A172 (cell line): ENCODE measurements around the gene FTSJ3. TPM values are rescaled to one million over a fixed set of nuclear protein-coding genes. Genes with fewer than 3 reads are reported as not detected.

Experiments used
- DNase-seq: peaks from one replicate; pipeline ENCODE4 v3.0.0-alpha.2; 2015; ENCODE audit warnings: low spot score
- total RNA-seq: library from RNA; depleted of rRNA; stranded (reverse); fragments of >200 nt; shearing (Covaris generic); gene quantifications from 2 replicates; pipeline ENCODE4 v1.2.3, GENCODE V29; 2014; rRNA removed

The FTSJ3 gene
- total RNA-seq, 1 experiment from 2014 or later: 48.0 TPM

GRCh38 chr17:63790057-63790456 is 37.4 kb downstream of the FTSJ3 start:
- no peak for DNase-seq

DNA sequence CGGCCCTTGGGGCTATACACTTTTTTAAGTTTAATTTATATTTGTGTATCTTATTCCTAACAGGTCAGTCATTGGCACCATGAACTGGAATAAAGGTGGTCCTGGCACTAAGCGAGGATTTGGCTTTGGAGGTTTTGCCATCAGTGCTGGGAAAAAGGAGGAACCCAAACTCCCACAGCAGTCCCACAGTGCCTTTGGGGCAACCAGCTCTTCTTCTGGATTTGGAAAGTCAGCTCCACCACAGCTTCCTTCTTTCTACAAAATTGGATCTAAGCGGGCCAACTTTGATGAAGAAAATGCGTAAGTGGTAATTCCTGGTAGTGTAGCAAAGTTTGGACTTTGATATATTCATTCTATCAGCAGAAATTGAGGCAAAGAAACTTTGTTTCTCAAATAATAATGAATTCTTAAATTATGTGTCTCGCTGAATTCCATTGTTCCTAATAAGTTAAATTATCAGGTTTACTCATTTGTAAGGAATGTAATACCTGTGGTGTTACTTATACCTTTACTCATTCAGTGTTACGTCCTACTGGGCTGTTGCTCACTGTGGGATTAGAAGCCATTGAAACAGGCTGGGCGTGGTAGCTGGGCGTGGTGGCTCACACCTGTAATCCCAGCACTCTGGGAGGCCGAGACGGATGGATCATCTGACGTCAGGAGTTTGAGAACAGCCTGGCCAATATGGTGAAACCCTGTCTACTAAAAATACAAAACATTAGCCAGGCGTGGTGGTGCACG is 40.3 kb downstream of the FTSJ3 start:
- DNase-seq: no peak

DNA sequence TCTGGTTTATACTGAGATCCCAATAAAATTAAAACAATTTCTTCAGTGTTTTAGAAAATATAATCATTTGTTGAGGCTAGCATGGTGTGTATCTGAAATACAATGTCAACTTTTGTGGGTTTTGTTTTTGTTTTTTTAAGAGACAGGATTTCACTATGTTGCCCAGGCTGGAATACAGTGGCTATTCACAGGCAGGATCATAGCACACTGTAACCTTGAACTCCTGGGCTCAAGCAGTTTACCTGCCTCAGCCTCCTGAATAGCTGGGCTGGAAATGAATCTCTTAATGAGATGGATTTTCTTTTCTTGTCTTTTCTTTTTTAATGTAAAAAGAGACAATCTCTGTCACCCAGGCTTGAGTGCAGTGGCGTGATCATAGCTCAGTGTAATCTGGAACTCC is 41.3 kb downstream of the FTSJ3 start:
- DNase-seq: no peak

GRCh38 chr17:63785556-63785955 is 41.9 kb downstream of the FTSJ3 start:
- no peak for DNase-seq

- DNase-seq: no peak
These were observed 43.9 kb downstream of the FTSJ3 start for GRCh38 chr17:63783522-63783921.

DNA sequence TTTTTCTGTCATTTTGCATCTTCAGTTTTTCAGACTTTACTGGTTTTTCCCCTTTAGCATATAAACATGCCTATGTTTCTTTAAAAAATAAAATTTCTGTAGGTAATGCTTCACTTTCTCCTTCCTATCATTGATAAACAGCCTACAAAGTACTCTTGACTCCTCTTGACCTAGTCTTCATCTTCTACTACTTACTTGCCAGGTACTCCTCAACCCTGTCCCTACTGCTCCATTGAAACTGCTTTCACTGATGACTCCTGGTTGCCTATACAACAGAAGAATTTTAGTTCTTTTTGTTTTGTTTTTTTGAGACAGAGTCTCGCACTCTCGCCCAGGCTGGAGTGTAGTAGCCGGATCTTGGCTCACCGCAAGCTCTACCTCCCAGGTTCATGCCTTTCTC is 46.5 kb downstream of the FTSJ3 start:
- DNase-seq: no peak

DNA sequence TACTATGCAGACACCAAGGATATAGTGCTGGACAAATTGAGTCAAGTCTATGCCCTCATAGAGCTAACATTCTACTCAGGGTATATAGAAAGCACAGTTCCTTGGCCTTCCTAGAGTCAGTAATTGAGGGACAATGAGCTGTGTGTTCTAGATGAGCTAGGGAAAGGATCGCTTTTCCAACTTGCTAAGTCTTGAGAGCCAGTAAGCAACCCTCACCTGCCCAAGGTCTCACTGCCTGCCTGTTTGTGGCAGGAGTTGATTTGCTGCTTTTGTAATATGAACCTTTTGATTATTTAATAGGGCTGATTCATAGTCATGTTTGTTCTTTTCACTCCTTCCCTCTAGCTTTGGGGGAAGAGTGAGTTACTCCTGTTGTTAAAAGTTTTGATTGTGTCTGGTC is 47.0 kb downstream of the FTSJ3 start:
- DNase-seq: no peak

DNA sequence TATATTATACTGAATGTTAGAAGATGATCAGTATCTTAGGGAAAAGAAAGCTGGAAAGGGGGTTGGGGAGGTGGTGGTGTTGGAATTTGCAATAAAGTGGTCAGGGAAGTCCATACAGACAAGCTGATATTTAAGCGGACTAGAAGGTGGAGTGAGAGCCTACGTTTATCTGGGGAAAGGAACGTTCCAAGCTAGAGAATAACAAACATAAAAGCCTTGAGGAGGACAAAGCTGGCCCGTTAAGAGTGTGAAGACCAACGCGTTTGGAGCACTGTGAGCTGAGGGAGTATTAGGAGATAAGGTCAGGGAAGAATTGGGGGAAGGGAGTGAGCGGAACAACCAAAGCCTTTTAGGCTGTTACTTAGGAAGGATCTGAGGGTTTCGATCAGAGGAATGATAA is 52.0 kb downstream of the FTSJ3 start:
- no peak for DNase-seq

DNA sequence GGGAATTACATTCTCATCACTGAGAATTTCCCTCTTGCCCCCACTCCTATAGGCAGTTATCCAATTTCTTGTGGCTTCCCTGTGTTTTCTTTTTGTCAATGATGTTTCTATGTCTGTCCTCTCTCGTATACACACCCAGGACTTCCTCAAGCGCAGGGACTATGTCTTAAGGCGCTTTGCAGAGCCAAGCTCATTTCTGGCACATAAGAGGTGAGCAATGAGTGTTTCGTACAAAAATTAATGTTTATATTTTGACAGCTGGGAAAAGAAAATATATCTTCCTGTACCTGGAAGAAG is 52.5 kb downstream of the FTSJ3 start:
- no peak for DNase-seq

DNA sequence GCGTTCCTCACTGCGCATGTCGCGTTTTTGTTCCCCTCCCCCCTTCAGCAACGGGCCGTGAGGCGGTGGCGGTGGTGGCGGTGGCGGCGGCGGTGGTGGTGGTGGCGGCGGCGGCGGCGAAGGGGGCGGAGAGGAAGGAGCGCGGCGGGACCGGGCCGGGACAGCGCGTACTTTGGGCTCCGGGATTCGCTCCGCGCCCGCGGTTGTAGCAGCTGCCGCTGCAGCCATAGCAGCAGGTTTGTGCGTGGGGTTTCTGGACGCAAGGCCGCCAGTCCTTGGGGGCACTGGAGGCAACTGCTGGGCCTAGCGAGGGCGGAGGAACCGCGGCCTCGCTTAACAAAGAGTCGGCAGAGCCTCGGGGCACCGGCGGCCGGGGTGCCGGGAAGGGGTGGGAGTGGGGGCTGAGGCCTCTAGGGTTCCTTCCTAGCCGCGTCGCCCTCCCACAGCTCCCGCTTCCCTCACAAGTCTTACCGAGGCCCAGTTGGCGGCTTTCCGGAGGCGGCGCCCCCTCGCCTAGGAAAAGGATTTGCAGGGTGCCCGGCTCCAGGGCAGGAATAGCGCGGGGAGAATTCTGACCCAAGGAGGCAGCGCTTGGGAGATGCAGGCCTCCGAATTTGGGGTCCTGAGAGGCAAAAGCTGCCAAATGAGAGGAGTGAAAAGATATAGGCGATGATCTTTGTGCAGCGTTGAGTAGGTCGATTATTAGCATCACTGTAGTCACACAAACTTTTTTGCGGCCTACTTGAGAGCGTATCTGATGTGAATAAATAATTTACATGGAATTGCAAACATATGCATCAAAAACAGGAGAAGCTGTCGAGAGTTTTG is 53.1 kb downstream of the FTSJ3 start, which contains the start of gene DDX42:
Gene DDX42 (plus strand): TSS at position 30 of the 828 bp plus-strand sequence. CDS start 12,880 bp downstream, outside the sequence.
- DNase-seq: peak; percentile 25

- peak; percentile 99 for DNase-seq
These were observed 54.0 kb downstream of the FTSJ3 start, which contains the start of gene CCDC47 for GRCh38 chr17:63773272-63774140. Gene CCDC47 (minus strand): TSS chr17:63773597. CDS start chr17:63766175, 7,422 bp downstream.

DNA sequence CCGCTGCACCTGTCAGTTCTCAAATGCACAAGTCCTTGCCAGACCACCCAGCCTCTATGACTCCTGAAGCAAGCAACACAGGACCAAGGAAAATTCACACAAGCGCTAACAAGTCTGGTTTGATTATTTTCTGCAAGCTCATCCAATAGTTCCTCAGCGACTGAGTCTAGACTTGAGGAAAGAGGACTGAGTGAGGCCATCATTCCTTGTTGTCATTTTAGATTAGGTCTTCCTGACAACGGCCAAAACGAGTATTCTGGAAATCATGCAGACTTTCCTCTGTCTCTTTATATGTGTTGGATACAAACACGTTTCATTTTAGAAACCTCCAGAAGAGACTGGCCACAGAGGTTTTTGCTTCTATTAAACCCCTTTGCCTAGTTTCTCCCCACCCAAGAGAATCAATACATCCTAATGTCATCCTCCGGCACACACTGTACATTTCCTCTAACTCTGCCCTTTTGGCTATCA is 54.6 kb downstream of the FTSJ3 start:
- DNase-seq: no peak

Other genes starting within 250 kb of the FTSJ3 start
- 37.1 and 37.4 TPM in 2 replicates for gene TACO1, start 226.8 kb downstream of the FTSJ3 start, total RNA-seq
- gene MAP3K3, start 205.2 kb downstream of the FTSJ3 start, total RNA-seq: 31.5 and 39.5 TPM in 2 replicates
- 43.2 and 75.7 TPM in 2 replicates for gene LIMD2, start 127.5 kb downstream of the FTSJ3 start, total RNA-seq
- gene STRADA, start 85.9 kb downstream of the FTSJ3 start, total RNA-seq: 25.2 and 28.8 TPM in 2 replicates
- gene CCDC47, start 54.1 kb downstream of the FTSJ3 start, total RNA-seq: 59.7 and 78.3 TPM in 2 replicates
- 64.8 and 65.6 TPM in 2 replicates for gene DDX42, start 53.5 kb downstream of the FTSJ3 start, total RNA-seq
- gene PSMC5, start 232 bp downstream of the FTSJ3 start, total RNA-seq: 51.2 and 69.5 TPM in 2 replicates
- 114 and 138 TPM in 2 replicates for gene SMARCD2, start 15.0 kb upstream of the FTSJ3 start, total RNA-seq
- not detected in 2 replicates for gene CSH2, start 46.0 kb upstream of the FTSJ3 start, total RNA-seq
- gene GH2, start 54.3 kb upstream of the FTSJ3 start, total RNA-seq: not detected in 2 replicates
- not detected in 2 replicates for gene CSH1, start 68.9 kb upstream of the FTSJ3 start, total RNA-seq
- not detected in 2 replicates for gene CSHL1, start 83.6 kb upstream of the FTSJ3 start, total RNA-seq
- not detected in 2 replicates for gene GH1, start 91.2 kb upstream of the FTSJ3 start, total RNA-seq
- gene CD79B, start 104.7 kb upstream of the FTSJ3 start, total RNA-seq: 0.10 and 0.72 TPM in 2 replicates
- gene SCN4A, start 145.3 kb upstream of the FTSJ3 start, total RNA-seq: 0.02 TPM in 1 of 2 replicates, not detected in the other
- gene PRR29, start 170.7 kb upstream of the FTSJ3 start, total RNA-seq: 0.31 and 0.76 TPM in 2 replicates
- 0.17 and 0.22 TPM in 2 replicates for gene ICAM2, start 193.0 kb upstream of the FTSJ3 start, total RNA-seq